Skeletal muscle satellite cell (primary cell): ENCODE data around the gene ABHD15.

ENCODE experiments used
- H3K27me3 ChIP-seq: 2 replicates; pipeline ENCODE4 v1.7.0; 2013; ENCODE audit warnings: low read length; ENCODE audit not compliant: control insufficient read depth, insufficient read depth
- H3K36me3 ChIP-seq: 2 replicates; pipeline ENCODE4 v1.7.0; 2013; ENCODE audit warnings: mild to moderate bottlenecking, control low read depth, low read length; ENCODE audit not compliant: insufficient read depth
- H3K4me1 ChIP-seq: 2 replicates; pipeline ENCODE4 v1.7.0; 2013; ENCODE audit warnings: low read length; ENCODE audit not compliant: control insufficient read depth, insufficient read depth
- H3K4me2 ChIP-seq: 2 replicates; pipeline ENCODE4 v1.7.0; 2013; ENCODE audit warnings: mild to moderate bottlenecking, low read length
- H3K4me3 ChIP-seq: 2 replicates; pipeline ENCODE4 v1.7.0; 2013; ENCODE audit warnings: low read length
- H3K9ac ChIP-seq: 2 replicates; pipeline ENCODE4 v1.7.0; 2013; ENCODE audit warnings: mild to moderate bottlenecking, low read depth, low read length, moderate library complexity
- H3K9me3 ChIP-seq: replicated peaks from 2 replicates; pipeline ENCODE4 v1.7.0; 2013; ENCODE audit warnings: mild to moderate bottlenecking, control low read depth, low read length

The ABHD15 gene

DNA sequence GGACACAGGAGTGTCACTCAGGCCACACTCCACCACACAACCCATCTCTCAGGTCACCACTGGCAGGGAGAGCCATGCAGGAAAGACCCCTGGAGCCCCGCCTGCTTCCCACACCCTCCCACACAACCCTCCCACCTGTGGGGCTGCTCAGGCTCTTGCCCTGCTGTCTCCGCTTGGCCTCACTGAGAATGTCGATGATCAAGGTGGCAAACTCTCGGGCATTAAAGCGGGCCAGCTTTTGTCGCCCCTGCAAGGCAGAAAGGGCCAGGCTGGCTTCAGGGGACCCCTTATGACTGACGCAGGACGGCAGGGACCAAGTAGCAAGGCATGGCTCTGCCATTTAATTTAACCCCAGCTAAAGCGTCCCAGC is 10.1 kb upstream of the ABHD15 start:
- Histone ChIP-seq H3K4me2 (no peak overlapping the region), H3K9me3 (no peaks in the 10 kb centered on the region), H3K4me3 (no peak overlapping the region), H3K27me3 (no peaks in the 10 kb centered on the region), H3K36me3 (peaks cover 55% of the 10 kb centered on the region), H3K9ac (no peak overlapping the region), H3K4me1 (peaks cover 28% of the 10 kb centered on the region)

DNA sequence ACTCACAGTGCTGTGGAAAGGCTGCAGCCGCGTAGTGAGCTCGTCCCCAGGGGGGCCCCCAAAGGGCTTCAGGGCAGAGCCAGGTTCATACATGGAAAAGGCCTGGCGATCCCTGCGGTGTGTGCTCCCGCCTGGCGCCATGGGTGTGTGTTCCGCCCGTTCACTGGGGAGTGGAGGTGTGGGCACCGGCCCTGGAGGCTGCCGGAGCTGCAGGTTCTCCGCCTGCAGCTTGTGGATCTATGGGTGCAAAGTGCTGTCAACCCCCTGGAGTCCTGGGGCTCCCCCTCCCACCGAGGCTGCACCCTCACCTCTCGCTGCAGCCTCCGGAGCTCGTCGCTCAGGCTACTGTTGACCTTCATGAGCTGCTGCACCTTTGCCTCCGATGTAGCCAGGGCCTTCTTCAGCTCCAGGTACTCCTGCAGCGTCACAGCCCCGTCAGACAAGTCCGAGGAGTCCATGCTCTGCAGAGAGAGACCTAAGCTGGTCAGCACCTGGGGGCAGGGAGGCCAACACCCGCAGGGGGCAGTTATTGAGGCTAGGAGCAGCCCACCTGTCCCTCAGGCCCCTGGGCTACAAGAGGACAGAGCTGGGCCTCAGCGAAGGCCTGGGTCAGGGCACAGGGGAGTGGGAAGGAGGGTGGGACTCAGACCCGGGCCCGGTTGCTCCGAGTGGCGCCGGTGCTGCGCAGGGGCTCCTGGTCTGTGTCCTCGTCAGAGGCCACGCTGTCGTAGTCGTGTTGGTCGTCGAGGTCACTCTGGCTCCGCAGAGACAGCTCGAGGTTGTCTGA is 9.6 kb upstream of the ABHD15 start:
- peaks cover 49% of the 10 kb centered on the region for H3K36me3 ChIP-seq
- H3K4me1 ChIP-seq = peaks cover 28% of the 10 kb centered on the region

DNA sequence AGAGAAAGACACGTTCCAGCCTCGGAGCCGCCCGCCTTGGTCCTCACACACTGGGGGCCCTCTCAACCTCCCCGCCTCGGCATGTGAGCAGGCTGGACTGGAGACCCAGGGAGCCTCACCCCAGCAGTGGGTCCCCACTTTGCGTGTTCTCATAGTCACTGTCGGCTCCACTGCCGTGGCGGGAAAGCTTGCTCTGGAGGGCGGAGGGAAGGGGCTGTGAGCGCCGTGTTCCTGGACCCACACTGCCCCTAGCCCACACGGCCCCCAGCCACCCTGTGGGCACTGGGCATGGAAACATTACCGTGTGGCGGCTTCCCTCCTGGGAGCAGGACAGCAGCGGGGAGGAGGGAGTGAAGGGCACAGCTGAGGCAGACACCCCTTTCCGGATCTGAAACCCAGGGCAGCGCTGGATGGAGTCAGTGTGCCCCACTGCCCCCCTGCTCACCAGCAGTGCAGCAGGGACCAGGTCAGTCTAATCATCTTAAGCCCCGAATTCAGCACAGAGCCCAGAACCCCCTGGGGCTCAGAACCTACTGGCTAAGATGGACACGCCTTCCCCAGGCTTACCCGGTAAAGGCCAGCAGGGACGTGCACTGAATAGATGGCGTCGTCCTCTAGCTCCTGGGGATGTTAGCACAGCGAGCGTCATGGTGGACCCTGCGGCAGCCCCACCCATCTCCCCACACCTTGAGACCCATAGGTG is 8.8 kb upstream of the ABHD15 start:
- no peak overlapping the region for H3K9ac ChIP-seq
- no peak overlapping the region for H3K4me2 ChIP-seq
- H3K36me3 ChIP-seq = peaks cover 50% of the 10 kb centered on the region
- H3K9me3 ChIP-seq = no peaks in the 10 kb centered on the region
- H3K4me1 ChIP-seq = peaks cover 28% of the 10 kb centered on the region
- H3K4me3 ChIP-seq = no peak overlapping the region
- H3K27me3 ChIP-seq = no peaks in the 10 kb centered on the region

More for the DNA sequence above, 9.6 kb upstream of the ABHD15 start:
- no peaks in the 10 kb centered on the region for H3K9me3 ChIP-seq
- no peak overlapping the region for H3K4me2 ChIP-seq
- no peaks in the 10 kb centered on the region for H3K27me3 ChIP-seq
- H3K4me3 ChIP-seq = no peak overlapping the region
- no peak overlapping the region for H3K9ac ChIP-seq

DNA sequence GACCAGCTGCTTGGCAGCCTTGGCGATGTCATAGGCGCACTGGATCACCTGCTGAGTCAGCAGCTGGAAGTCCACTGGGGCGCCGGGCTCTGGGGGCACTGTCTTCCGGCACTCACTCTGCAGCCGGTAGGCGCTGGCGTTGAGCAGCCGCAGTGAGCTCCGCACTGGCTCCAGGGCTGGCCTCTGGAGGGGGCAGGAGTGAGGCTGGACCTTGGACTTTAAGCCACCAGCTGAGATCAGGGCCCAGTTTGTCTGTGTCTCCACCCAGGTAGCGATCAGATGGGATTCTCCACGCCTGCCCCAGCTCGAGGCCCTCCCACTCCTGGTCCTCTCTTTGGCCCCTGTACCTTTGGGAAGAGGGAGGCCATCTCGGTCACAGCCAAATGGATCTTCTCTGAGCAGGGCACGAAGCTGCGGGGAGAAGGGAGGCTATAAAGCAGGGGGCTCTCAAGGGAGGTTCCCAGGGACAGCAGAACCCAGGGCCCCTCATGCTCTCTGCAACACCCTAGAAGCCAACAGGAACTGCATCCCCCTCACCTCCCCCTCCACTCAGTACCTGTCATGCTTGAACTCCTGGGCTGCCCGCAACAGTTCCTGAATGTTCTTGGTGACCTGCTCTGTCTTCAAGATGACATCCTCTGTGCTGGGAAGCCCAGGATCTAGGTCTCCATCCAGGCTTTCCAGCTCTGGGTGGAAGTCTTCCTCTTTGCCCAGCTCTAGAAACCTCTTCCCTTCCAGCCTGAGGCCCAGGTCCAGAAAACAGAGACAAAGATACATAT is 8.1 kb upstream of the ABHD15 start:
- Histone ChIP-seq H3K9ac (no peak overlapping the region), H3K4me2 (no peak overlapping the region), H3K4me1 (peaks cover 28% of the 10 kb centered on the region), H3K4me3 (no peak overlapping the region), H3K27me3 (no peaks in the 10 kb centered on the region), H3K36me3 (peaks cover 48% of the 10 kb centered on the region), H3K9me3 (no peaks in the 10 kb centered on the region)

DNA sequence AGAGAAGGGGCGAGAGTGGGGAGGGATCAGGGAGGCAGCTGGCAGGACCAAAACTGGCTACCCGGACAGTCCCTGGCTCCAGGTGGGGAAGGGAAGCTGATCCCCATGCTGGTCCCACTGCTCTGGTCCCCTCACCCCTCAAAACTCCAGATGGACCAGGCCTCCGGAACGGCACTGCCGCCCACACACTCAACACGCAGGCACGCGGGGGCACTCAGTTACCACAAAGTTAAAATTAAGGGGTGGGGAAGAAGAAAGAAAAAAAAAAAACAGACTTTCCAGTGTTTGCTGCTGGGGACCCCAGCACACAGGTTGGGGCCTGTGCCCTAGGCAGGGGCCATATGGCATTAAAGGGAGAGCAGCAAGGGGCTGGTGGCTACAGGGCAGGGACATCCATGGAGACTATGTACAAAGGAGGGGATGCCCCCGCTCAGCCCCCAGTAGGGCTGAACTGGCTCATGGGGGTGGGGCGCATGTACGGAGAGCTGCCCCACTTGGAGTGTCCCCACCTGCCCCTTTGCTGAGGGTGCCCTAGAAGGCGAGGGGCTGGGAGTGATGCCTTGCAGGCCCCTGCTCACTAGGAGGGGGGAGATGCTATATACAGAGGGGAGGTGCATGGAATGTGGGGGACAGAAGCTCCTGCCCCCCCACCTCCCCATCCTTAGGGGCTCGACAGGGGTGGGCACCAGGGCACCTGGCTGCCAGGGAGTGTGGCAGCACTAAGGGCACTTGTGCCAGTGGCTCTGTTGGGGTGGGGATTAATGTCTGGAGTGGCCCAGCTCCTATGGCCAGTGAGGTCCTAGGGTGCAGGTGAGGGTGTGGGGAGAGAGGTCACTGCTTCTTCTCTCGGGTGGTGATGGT is 7.3 kb upstream of the ABHD15 start:
- H3K9ac ChIP-seq = no peak overlapping the region
- peaks cover 34% of the 10 kb centered on the region for H3K4me1 ChIP-seq
- peaks cover 45% of the 10 kb centered on the region for H3K36me3 ChIP-seq

DNA sequence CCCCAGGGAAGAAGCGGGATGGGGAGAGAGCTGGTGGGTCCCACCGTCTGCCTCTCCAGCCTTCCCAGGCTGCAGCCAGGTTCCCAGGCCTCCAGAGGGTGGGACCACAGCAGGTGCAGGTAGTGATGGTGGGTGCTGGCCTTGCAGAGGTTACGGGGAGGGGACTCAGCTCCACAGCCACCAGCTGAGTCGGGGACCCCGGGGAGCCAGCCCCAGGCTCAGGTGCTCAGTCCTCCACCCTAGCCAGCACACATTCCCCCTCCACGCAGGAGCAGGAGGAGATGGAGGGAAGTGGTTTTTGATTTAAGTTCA is 6.7 kb upstream of the ABHD15 start:
- Histone ChIP-seq H3K9ac (no peak overlapping the region), H3K4me2 (no peak overlapping the region), H3K9me3 (no peaks in the 10 kb centered on the region), H3K4me1 (peaks cover 36% of the 10 kb centered on the region), H3K36me3 (peaks cover 45% of the 10 kb centered on the region), H3K27me3 (no peaks in the 10 kb centered on the region), H3K4me3 (no peak overlapping the region)

More for the DNA sequence above, 7.3 kb upstream of the ABHD15 start:
- Histone ChIP-seq H3K9me3 (no peaks in the 10 kb centered on the region), H3K27me3 (no peaks in the 10 kb centered on the region), H3K4me2 (no peak overlapping the region), H3K4me3 (no peak overlapping the region)

DNA sequence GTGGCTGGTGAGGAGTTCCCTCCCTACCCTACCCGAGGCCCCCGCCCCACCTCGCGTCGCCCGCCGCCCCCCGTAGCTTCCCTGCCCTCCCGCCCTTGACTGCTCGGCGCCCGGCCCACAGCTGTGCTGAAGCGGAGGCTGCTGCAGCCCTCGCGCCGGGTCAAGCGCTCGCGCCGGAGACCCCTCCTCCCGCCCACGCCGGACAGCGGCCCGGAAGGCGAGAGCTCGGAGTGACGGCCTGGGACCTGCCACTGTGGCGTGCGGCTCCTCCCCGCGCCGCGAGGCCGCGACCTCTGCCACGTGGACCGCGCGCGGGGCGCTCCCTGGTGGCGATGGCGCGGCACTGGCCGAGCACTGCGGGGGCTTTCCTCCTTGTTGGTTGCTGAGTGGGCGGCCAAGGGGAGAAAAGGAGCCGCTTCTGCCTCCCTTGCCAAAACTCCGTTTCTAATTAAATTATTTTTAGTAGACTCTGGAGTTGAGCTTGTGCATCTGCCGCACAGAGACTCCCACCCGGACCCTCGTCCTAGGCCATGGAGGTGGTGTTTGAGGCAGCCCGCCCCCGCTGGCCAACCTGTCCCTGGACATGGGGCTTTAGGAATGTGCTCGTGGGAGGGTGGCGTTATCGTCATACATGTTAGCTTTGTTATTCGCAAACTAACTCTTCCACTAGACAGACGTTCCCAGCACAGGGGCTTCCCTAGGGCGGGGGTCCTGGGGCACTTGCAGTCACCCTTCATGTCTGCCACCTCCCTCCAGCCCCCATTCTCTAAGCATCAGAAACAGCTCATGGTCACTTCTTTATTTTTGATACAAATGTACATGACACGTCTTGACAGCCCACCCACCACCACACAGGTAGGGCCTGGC is 6.1 kb upstream of the ABHD15 start:
- peak overlapping the region; percentile 29 for H3K9ac ChIP-seq
- peaks cover 45% of the 10 kb centered on the region for H3K36me3 ChIP-seq
- no peaks in the 10 kb centered on the region for H3K9me3 ChIP-seq
- H3K27me3 ChIP-seq = no peaks in the 10 kb centered on the region
- peak overlapping the region; percentile 46 for H3K4me3 ChIP-seq
- H3K4me1 ChIP-seq = peaks cover 31% of the 10 kb centered on the region
- peak overlapping the region; percentile 70 for H3K4me2 ChIP-seq

DNA sequence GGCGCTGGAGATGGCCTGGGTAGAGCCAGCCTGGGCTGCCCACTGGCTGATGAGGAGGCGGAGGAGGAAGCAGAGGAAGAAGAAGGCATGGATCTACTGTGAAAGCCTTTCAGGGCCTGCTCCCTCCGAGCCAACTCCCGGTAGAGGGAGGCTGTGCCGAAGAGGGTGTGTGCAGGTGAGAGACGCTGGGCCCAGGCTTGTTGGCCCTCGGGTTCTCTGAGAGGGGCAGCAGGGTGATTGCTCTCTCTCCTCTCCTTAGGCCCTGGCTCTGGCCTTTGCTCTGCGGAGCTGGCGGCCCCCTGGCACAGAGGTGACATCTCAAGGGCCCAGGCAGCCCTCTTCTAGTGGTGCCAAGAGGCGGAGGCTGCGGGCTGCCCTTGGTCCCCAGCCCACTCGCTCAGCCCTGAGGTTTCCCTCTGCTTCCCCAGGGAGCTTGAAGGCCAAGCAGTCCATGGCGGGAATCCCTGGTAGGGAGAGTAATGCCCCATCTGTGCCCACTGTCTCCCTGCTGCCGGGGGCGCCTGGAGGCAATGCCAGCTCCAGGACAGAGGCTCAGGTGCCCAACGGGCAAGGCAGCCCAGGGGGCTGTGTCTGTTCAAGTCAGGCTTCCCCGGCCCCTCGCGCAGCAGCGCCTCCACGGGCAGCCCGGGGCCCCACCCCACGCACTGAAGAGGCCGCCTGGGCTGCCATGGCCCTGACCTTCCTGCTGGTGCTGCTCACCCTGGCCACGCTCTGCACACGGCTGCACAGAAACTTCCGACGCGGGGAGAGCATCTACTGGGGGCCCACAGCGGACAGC is 5.2 kb upstream of the ABHD15 start:
- Histone ChIP-seq H3K9ac (peak overlapping the region; percentile 9), H3K9me3 (no peaks in the 10 kb centered on the region), H3K4me2 (peak overlapping the region; percentile 70), H3K36me3 (peaks cover 38% of the 10 kb centered on the region), H3K4me3 (no peak overlapping the region), H3K4me1 (peaks cover 23% of the 10 kb centered on the region), H3K27me3 (no peaks in the 10 kb centered on the region)

DNA sequence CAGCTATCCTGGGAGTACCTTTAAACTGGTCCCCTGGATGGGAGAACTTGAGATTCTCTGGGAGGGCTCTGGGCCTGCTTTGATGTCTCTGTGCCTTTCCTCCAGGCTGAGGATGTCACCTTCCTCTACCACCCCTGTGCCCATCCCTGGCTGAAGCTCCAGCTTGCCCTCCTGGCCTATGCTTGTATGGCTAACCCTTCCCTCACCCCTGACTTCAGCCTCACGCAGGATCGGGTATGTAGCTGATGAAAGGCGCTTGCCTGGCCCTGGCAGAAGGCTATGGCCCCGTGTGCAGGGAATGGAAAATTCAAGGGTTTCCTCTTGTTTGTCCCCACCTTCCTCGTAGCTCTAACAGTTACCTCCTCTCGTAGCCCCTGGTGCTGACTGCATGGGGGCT is 4.6 kb upstream of the ABHD15 start:
- no peak overlapping the region for H3K9ac ChIP-seq
- no peaks in the 10 kb centered on the region for H3K9me3 ChIP-seq
- no peaks in the 10 kb centered on the region for H3K27me3 ChIP-seq
- H3K4me3 ChIP-seq = no peak overlapping the region
- H3K4me2 ChIP-seq = no peak overlapping the region
- H3K36me3 ChIP-seq = peaks cover 32% of the 10 kb centered on the region
- peaks cover 25% of the 10 kb centered on the region for H3K4me1 ChIP-seq

DNA sequence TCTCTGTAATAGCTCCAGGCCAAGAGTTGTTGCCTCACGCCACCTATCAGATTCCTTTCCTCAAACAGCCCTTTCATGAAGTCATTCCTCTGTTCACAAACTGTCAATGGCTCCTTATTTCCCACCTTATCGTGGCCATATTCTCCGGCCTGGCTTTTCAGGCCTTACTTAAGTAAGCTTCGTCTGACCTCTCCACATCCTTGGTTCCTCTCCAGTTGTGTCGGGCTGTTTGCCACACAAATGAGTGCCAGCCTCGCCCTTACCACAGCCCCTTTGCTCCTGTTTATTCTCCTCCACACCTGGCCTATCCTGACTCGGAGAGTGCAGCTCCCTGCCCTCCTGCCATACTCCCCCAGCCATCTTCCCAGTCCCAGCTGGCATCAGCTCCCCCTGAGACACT is 3.7 kb upstream of the ABHD15 start:
- peaks cover 22% of the 10 kb centered on the region for H3K36me3 ChIP-seq

More for the DNA sequence above, 3.7 kb upstream of the ABHD15 start:
- Histone ChIP-seq H3K9me3 (no peaks in the 10 kb centered on the region), H3K4me3 (no peak overlapping the region), H3K27me3 (no peaks in the 10 kb centered on the region), H3K4me2 (no peak overlapping the region), H3K9ac (no peak overlapping the region), H3K4me1 (peaks cover 35% of the 10 kb centered on the region)
